ENCODE data around the gene EPB41L5.

DNA sequence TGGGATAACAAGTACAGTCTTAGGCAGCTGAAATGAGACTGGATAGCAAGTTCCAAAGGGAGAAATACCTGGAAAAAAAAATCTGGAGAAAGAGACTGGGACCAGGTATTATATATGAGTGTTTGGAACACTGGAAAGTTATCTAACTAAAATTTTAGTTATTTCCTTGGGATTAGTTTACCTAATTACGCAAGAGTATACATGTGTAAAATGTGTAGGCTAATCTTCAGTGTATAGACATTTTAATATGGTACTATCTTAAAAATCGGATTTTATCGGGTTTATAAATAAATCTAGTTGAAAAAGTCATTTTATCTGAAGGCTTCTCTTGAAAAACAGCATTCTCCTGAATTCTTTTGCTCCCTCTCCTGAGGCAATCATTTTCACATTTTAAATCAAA lies 3.9 kb downstream of the EPB41L5 start:
- TF ChIP-seq, protein P1, sequence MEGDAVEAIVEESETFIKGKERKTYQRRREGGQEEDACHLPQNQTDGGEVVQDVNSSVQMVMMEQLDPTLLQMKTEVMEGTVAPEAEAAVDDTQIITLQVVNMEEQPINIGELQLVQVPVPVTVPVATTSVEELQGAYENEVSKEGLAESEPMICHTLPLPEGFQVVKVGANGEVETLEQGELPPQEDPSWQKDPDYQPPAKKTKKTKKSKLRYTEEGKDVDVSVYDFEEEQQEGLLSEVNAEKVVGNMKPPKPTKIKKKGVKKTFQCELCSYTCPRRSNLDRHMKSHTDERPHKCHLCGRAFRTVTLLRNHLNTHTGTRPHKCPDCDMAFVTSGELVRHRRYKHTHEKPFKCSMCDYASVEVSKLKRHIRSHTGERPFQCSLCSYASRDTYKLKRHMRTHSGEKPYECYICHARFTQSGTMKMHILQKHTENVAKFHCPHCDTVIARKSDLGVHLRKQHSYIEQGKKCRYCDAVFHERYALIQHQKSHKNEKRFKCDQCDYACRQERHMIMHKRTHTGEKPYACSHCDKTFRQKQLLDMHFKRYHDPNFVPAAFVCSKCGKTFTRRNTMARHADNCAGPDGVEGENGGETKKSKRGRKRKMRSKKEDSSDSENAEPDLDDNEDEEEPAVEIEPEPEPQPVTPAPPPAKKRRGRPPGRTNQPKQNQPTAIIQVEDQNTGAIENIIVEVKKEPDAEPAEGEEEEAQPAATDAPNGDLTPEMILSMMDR (IDR thresholded peaks at IDR 0.05; ENCODE audit: extremely low read depth in 1 of 2, insufficient read depth in 1 of 2, low read depth in 1 of 2, low read length in 2 of 2) = no peak
- TF ChIP-seq POLR2AphosphoS5 (IDR thresholded peaks at IDR 0.05; ENCODE audit: insufficient read depth, low read depth, low read length) = no peak
- TF ChIP-seq POLR2A (IDR thresholded peaks at IDR 0.05; ENCODE audit: low read depth, low read length) = no peak
- TF ChIP-seq, protein P2, sequence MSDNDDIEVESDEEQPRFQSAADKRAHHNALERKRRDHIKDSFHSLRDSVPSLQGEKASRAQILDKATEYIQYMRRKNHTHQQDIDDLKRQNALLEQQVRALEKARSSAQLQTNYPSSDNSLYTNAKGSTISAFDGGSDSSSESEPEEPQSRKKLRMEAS (IDR thresholded peaks at IDR 0.05; ENCODE audit: insufficient read depth, insufficient read length) = no peak
- no peak for TF ChIP-seq EZH2 (IDR thresholded peaks at IDR 0.05; ENCODE audit: borderline replicate concordance, low read depth, low read length, severe bottlenecking)
- TF ChIP-seq JUN (IDR thresholded peaks at IDR 0.05; ENCODE audit: borderline replicate concordance, insufficient read depth, insufficient read length, low read depth) = no peak
- no peak for TF ChIP-seq GATA2 (IDR thresholded peaks at IDR 0.05; ENCODE audit: insufficient read depth, insufficient read length, low read depth, low read length)
- TF ChIP-seq MYC (IDR thresholded peaks at IDR 0.05; ENCODE audit: low read depth, low read length) = no peak
